Keratinocyte (primary cell): ENCODE measurements around the gene GRAMD1C. TPM values are rescaled to one million over a fixed set of nuclear protein-coding genes. Genes with fewer than 3 reads are reported as not detected.

Experiments used
- DNase-seq: peaks from one replicate; pipeline ENCODE4 v3.0.0-alpha.2; 2011; ENCODE audit warnings: low read depth, missing footprints, low spot score
- FAIRE-seq: peaks from 2 replicates; lab custom pipeline; 2011; peaks lifted over from hg19 to GRCh38; lab: Jason Lieb, UNC
- H2AFZ ChIP-seq: 2 replicates; pipeline ENCODE4 v1.6.0; 2012; ENCODE audit warnings: low read length, control low read depth, inconsistent platforms; ENCODE audit not compliant: control insufficient read depth
- H3K27ac ChIP-seq: 2 replicates; pipeline ENCODE4 v1.5.1; 2011; ENCODE audit warnings: low read length; ENCODE audit not compliant: control insufficient read depth, insufficient read depth
- H3K27me3 ChIP-seq: 3 replicates; pipeline ENCODE4 v1.6.0; 2011; ENCODE audit warnings: low read length; ENCODE audit not compliant: control insufficient read depth, insufficient read depth; ENCODE audit errors: extremely low read depth
- H3K36me3 ChIP-seq, 2 experiments: 2 replicates in 1 of 2; 3 replicates in 1 of 2; pipeline ENCODE4 v1.5.1; 2011; ENCODE audit warnings: low read length in 2 of 2, mild to moderate bottlenecking in 1 of 2; ENCODE audit not compliant: control insufficient read depth in 2 of 2, insufficient read depth in 2 of 2; ENCODE audit errors: extremely low read depth in 1 of 2
- H3K4me1 ChIP-seq: 3 replicates; pipeline ENCODE4 v1.5.1; 2011; ENCODE audit warnings: low read length; ENCODE audit not compliant: control insufficient read depth, insufficient read depth; ENCODE audit errors: extremely low read depth
- H3K4me2 ChIP-seq: 3 replicates; pipeline ENCODE4 v1.6.0; 2011; ENCODE audit warnings: low read depth, low read length; ENCODE audit not compliant: control insufficient read depth, insufficient read depth; ENCODE audit errors: extremely low read depth
- H3K4me3 ChIP-seq, 3 experiments: fragments of 200-600 bp in 1 of 3; sonication (generic) in 1 of 3; 2 replicates in 2 of 3; 3 replicates in 1 of 3; pipeline ENCODE4 v1.5.1; 2011 to 2016; ENCODE audit warnings: low read length in 3 of 3, mild to moderate bottlenecking in 3 of 3, control low read depth in 2 of 3, inconsistent platforms in 1 of 3, low read depth in 1 of 3, mixed read lengths in 1 of 3, mixed run types in 1 of 3, moderate library complexity in 1 of 3; ENCODE audit not compliant: control insufficient read depth in 2 of 3, insufficient read depth in 2 of 3; ENCODE audit errors: extremely low read depth in 1 of 3
- H3K79me2 ChIP-seq: 2 replicates; pipeline ENCODE4 v1.6.0; 2012; ENCODE audit warnings: low read length; ENCODE audit not compliant: control insufficient read depth, insufficient read depth
- H3K9ac ChIP-seq: 3 replicates; pipeline ENCODE4 v1.6.0; 2011; ENCODE audit warnings: low read length; ENCODE audit not compliant: control insufficient read depth, insufficient read depth; ENCODE audit errors: extremely low read depth
- H3K9me1 ChIP-seq: 3 replicates; pipeline ENCODE4 v1.6.0; 2011; ENCODE audit warnings: low read length; ENCODE audit not compliant: control insufficient read depth, insufficient read depth; ENCODE audit errors: extremely low read depth
- H3K9me3 ChIP-seq: 2 replicates; pipeline ENCODE4 v1.5.1; 2012; ENCODE audit warnings: low read depth, low read length; ENCODE audit not compliant: control insufficient read depth
- H4K20me1 ChIP-seq: 3 replicates; pipeline ENCODE4 v1.6.0; 2011; ENCODE audit warnings: low read length; ENCODE audit not compliant: control insufficient read depth, insufficient read depth; ENCODE audit errors: extremely low read depth
- CTCF ChIP-seq, 3 experiments: IDR thresholded peaks in 1 of 3; conservative IDR thresholded peaks in 1 of 3; optimal IDR thresholded peaks in 1 of 3; 2 replicates in 2 of 3; 3 replicates in 1 of 3; pipeline versions ENCODE3 to v1.5.1; 2011; ENCODE audit warnings: low read length in 3 of 3, mild to moderate bottlenecking in 3 of 3, moderate library complexity in 2 of 3, control low read depth in 1 of 3, inconsistent platforms in 1 of 3; ENCODE audit not compliant: insufficient read depth in 2 of 3; ENCODE audit errors: extremely low read depth in 1 of 3
- EZH2 ChIP-seq: IDR thresholded peaks from one replicate; pipeline ENCODE4 v1.6.1; 2012; ENCODE audit warnings: inconsistent platforms, mild to moderate bottlenecking, low read length, moderate library complexity
- dilution Hi-C: fragments of 300-500 bp; cut with MboI; formaldehyde crosslinking; loops from one replicate; pipeline ENCODE4 v1.7.0; 2020; ENCODE audit warnings: low sequenced_read_pairs; ENCODE audit not compliant: extremely low pct_ligation_motif_present
- polyA plus RNA-seq, 5 experiments: library from polyadenylated mRNA; depleted of rRNA in 3 of 5; stranded (reverse) in 3 of 5; stranded (forward) in 1 of 5; unstranded in 1 of 5; fragments of >200 nt; gene quantifications; 1 replicate in 1 of 5; 2 replicates in 3 of 5; 3 replicates in 1 of 5; pipeline versions ENCODE4 v1.2.1 to v1.2.3, GENCODE V29; 2011 to 2012; ENCODE audit warnings: missing spikeins in 2 of 5, low read depth in 1 of 5, low replicate concordance in 1 of 5

The GRAMD1C gene
- polyA plus RNA-seq, 1 donor (not counting 4 experiments of a cell fraction or from before 2014, with no cell fraction given): 2.7 TPM

- no peak overlapping the region for H3K9ac ChIP-seq
- DNase-seq (no peak), FAIRE-seq (peak; percentile 93)
- no peaks in the 10 kb centered on the region for H4K20me1 ChIP-seq
- H3K4me1 ChIP-seq: peaks cover 9% of the 10 kb centered on the region
- peak overlapping the region; percentile 67 for H3K4me2 ChIP-seq
- no peaks in the 10 kb centered on the region for H3K9me1 ChIP-seq
- H3K27ac ChIP-seq: no peak overlapping the region
- no peaks in the 10 kb centered on the region for H3K9me3 ChIP-seq
- dilution Hi-C loops: no loop called here
- H3K79me2 ChIP-seq: no peaks in the 10 kb centered on the region
- H3K4me3 ChIP-seq: peak overlapping the region in 2 of 3 experiments; percentile 15 to 55
- H2AFZ ChIP-seq: peak overlapping the region; percentile 45
- TF ChIP-seq CTCF (optimal IDR thresholded peaks at IDR 0.05 in 1 of 3, IDR thresholded peaks at IDR 0.05 in 1 of 3, conservative IDR thresholded peaks at IDR 0.05 in 1 of 3; ENCODE audit: extremely low read depth in 1 of 3, insufficient read depth in 2 of 3, low read length in 3 of 3) (no peak), EZH2 (no peak)
- no peaks in the 10 kb centered on the region for H3K36me3 ChIP-seq
- H3K27me3 ChIP-seq: no peaks in the 10 kb centered on the region
These were observed 58.8 kb downstream of the GRAMD1C start for GRCh38 chr3:113897373-113897777.

GRCh38 chr3:113898892-113899291 lies 60.3 kb downstream of the GRAMD1C start:
- FAIRE-seq (no peak), DNase-seq (no peak)
- H3K9me3 ChIP-seq: no peaks in the 10 kb centered on the region
- H3K4me3 ChIP-seq: no peak overlapping the region
- H2AFZ ChIP-seq: no peak overlapping the region
- no peak overlapping the region for H3K4me2 ChIP-seq
- H3K9me1 ChIP-seq: no peaks in the 10 kb centered on the region
- H3K79me2 ChIP-seq: no peaks in the 10 kb centered on the region
- no peaks in the 10 kb centered on the region for H4K20me1 ChIP-seq
- no peak overlapping the region for H3K9ac ChIP-seq
- no peaks in the 10 kb centered on the region for H3K27me3 ChIP-seq
- TF ChIP-seq CTCF (optimal IDR thresholded peaks at IDR 0.05 in 1 of 3, IDR thresholded peaks at IDR 0.05 in 1 of 3, conservative IDR thresholded peaks at IDR 0.05 in 1 of 3; ENCODE audit: extremely low read depth in 1 of 3, insufficient read depth in 2 of 3, low read length in 3 of 3): no peak
- no peak for TF ChIP-seq EZH2
- H3K27ac ChIP-seq: no peak overlapping the region
- H3K36me3 ChIP-seq: no peaks in the 10 kb centered on the region
- dilution Hi-C loops: no loop called here
- peaks cover 9% of the 10 kb centered on the region for H3K4me1 ChIP-seq
